Measurements from ENCODE around the gene KRTAP3-3.
"Not testable (repeated sequence)": the region's sequence is repeated elsewhere in the genome, so short reads cannot be mapped to it uniquely, and the experiment has no call there.

The KRTAP3-3 gene

GRCh38 chr17:41003926-41004325 lies 10.0 kb upstream of the KRTAP3-3 start:
- DNase-seq: no peak

- DNase-seq: no peak
Measured at GRCh38 chr17:41002814-41003213, 8.8 kb upstream of the KRTAP3-3 start.

GRCh38 chr17:41001795-41002194 lies 7.8 kb upstream of the KRTAP3-3 start:
- DNase-seq: no peak

- not testable (repeated sequence) for DNase-seq
Measured at GRCh38 chr17:40999563-40999962, 5.6 kb upstream of the KRTAP3-3 start, which contains the start of gene KRTAP3-2. KRTAP3-2 (minus strand) TSS chr17:40999906; CDS start chr17:40999853, 53 bp downstream.

- DNase-seq: no peak
Measured at GRCh38 chr17:40997361-40997760, 3.4 kb upstream of the KRTAP3-3 start.

GRCh38 chr17:40996829-40997228 lies 2.9 kb upstream of the KRTAP3-3 start:
- no peak for DNase-seq

- DNase-seq: no peak
Measured at GRCh38 chr17:40995116-40995515, 1.2 kb upstream of the KRTAP3-3 start.

- DNase-seq: no peak
Measured at GRCh38 chr17:40993084-40993483, 880 bp downstream of the KRTAP3-3 start.

- DNase-seq: no peak
Measured at GRCh38 chr17:40992666-40993065, 1.3 kb downstream of the KRTAP3-3 start.

GRCh38 chr17:40986920-40987319 lies 7.0 kb downstream of the KRTAP3-3 start:
- DNase-seq: no peak

GRCh38 chr17:40984226-40984625 lies 9.7 kb downstream of the KRTAP3-3 start, which contains the start of gene KRT40:
KRT40 (minus strand) TSS chr17:40984326; CDS start chr17:40984273, 53 bp downstream.
- DNase-seq: no peak

GRCh38 chr17:40981115-40981514 lies 12.8 kb downstream of the KRTAP3-3 start:
- DNase-seq: no peak

GRCh38 chr17:40980596-40980995 lies 13.4 kb downstream of the KRTAP3-3 start:
- no peak for DNase-seq

- no peak for DNase-seq
Measured at GRCh38 chr17:40980117-40980516, 13.8 kb downstream of the KRTAP3-3 start.

- no peak for DNase-seq
Measured at GRCh38 chr17:40978575-40979151, 15.3 kb downstream of the KRTAP3-3 start.

- no peak for DNase-seq
Measured at GRCh38 chr17:40975516-40975915, 18.4 kb downstream of the KRTAP3-3 start.

GRCh38 chr17:40974366-40974765 lies 19.6 kb downstream of the KRTAP3-3 start:
- DNase-seq: no peak

- no peak for DNase-seq
Measured at GRCh38 chr17:40967582-40967981, 26.4 kb downstream of the KRTAP3-3 start.

GRCh38 chr17:40966848-40967247 lies 27.1 kb downstream of the KRTAP3-3 start, which contains the start of gene KRT39:
KRT39 (minus strand) TSS chr17:40966948; CDS start chr17:40966856, 92 bp downstream.
- no peak for DNase-seq

GRCh38 chr17:40963838-40964237 lies 30.1 kb downstream of the KRTAP3-3 start:
- no peak for DNase-seq

GRCh38 chr17:40962059-40962561 lies 31.9 kb downstream of the KRTAP3-3 start:
- DNase-seq: no peak

- no peak for DNase-seq
Measured at GRCh38 chr17:40961591-40961990, 32.4 kb downstream of the KRTAP3-3 start.

GRCh38 chr17:40960144-40960543 lies 33.8 kb downstream of the KRTAP3-3 start:
- DNase-seq: no peak

- no peak for DNase-seq
Measured at GRCh38 chr17:40958086-40958953, 35.6 kb downstream of the KRTAP3-3 start.

All from activated CD4-positive, CD25-positive, alpha-beta regulatory T cell treated with anti-CD3 and anti-CD28 coated beads, Interleukin-2, amount 50 U/mL, for 72 hours (primary cell).